HG02840 (cell line): ENCODE data around the gene DIP2C.
"Not testable (repeated sequence)": the region's sequence is repeated elsewhere in the genome, so short reads cannot be mapped to it uniquely, and the experiment has no call there.

ENCODE experiments used
- ATAC-seq: cut with Tn5 transposase; IDR thresholded peaks from one replicate; pipeline ENCODE4 v1.9.1; 2021; ENCODE audit warnings: mild to moderate bottlenecking, moderate library complexity, moderate number of reproducible peaks; ENCODE audit not compliant: unreplicated experiment, low FRiP score

The DIP2C gene

GRCh38 chr10:442209-442608, 247.3 kb downstream of the DIP2C start:
- no peak for ATAC-seq

GRCh38 chr10:441659-442058, 247.8 kb downstream of the DIP2C start:
- ATAC-seq = no peak

- no peak for ATAC-seq
These were observed 249.3 kb downstream of the DIP2C start for GRCh38 chr10:440127-440526.

GRCh38 chr10:437698-438490, 251.6 kb downstream of the DIP2C start:
- no peak for ATAC-seq

GRCh38 chr10:436911-437665, 252.4 kb downstream of the DIP2C start:
- no peak for ATAC-seq

GRCh38 chr10:436013-436697, 253.3 kb downstream of the DIP2C start:
- no peak for ATAC-seq

GRCh38 chr10:435397-435796, 254.1 kb downstream of the DIP2C start:
- no peak for ATAC-seq

- no peak for ATAC-seq
These were observed 259.8 kb downstream of the DIP2C start for GRCh38 chr10:429696-430095.

- ATAC-seq = no peak
These were observed 261.5 kb downstream of the DIP2C start for GRCh38 chr10:427761-428519.

- not testable (repeated sequence) for ATAC-seq
These were observed 264.1 kb downstream of the DIP2C start for GRCh38 chr10:425365-425764.

- ATAC-seq = not testable (repeated sequence)
These were observed 264.7 kb downstream of the DIP2C start for GRCh38 chr10:424724-425123.

GRCh38 chr10:423178-423577, 266.3 kb downstream of the DIP2C start:
- ATAC-seq = no peak

- ATAC-seq = no peak
These were observed 266.8 kb downstream of the DIP2C start for GRCh38 chr10:422675-423074.

- no peak for ATAC-seq
These were observed 267.2 kb downstream of the DIP2C start for GRCh38 chr10:422241-422640.

GRCh38 chr10:421170-421569, 268.3 kb downstream of the DIP2C start:
- ATAC-seq = no peak

- no peak for ATAC-seq
These were observed 269.0 kb downstream of the DIP2C start for GRCh38 chr10:420154-421121.

GRCh38 chr10:418894-419293, 270.6 kb downstream of the DIP2C start:
- no peak for ATAC-seq

GRCh38 chr10:418226-418625, 271.2 kb downstream of the DIP2C start:
- ATAC-seq = no peak

GRCh38 chr10:416091-416515, 273.4 kb downstream of the DIP2C start:
- no peak for ATAC-seq
